CD8-positive, alpha-beta memory T cell (primary cell): ENCODE measurements around the gene SLC1A2. TPM values are rescaled to one million over a fixed set of nuclear protein-coding genes. Genes with fewer than 3 reads are reported as not detected.

Experiments
- CTCF ChIA-PET: fragments of 350-600 bp; sonication (Branson Sonifier 250); formaldehyde crosslinking; loops from one replicate; lab custom pipeline; 2021; ENCODE audit warnings: antibody characterized with exemption; lab: Charles Lee
- POLR2A ChIA-PET: fragments of 350-600 bp; sonication (Branson Sonifier 250); formaldehyde crosslinking; loops from one replicate; lab custom pipeline; 2021; ENCODE audit warnings: antibody characterized with exemption; lab: Charles Lee
- DNase-seq, 5 donors: peaks; one replicate each; pipeline versions ENCODE4 v3.0.0 to v3.0.0-alpha.2; 2020 to 2022; ENCODE audit warnings: mixed read lengths in 1 of 5
- H3K27ac ChIP-seq: one replicate; pipeline ENCODE4 v1.7.0; 2013; ENCODE audit warnings: low read depth, mild to moderate bottlenecking, low read length, moderate library complexity
- H3K27me3 ChIP-seq: 2 replicates; pipeline ENCODE4 v1.7.0; 2013; ENCODE audit warnings: low read length, mild to moderate bottlenecking; ENCODE audit not compliant: insufficient read depth, poor library complexity, severe bottlenecking
- H3K36me3 ChIP-seq: 2 replicates; pipeline ENCODE4 v1.7.0; 2013; ENCODE audit warnings: mild to moderate bottlenecking, low read length, moderate library complexity; ENCODE audit not compliant: insufficient read depth
- H3K4me1 ChIP-seq: 2 replicates; pipeline ENCODE4 v1.7.0; 2013; ENCODE audit warnings: mild to moderate bottlenecking, low read length, moderate library complexity; ENCODE audit not compliant: insufficient read depth
- H3K4me3 ChIP-seq: 2 replicates; pipeline ENCODE4 v1.7.0; 2013; ENCODE audit warnings: mild to moderate bottlenecking, low read length
- H3K9me3 ChIP-seq: 2 replicates; pipeline ENCODE4 v1.7.0; 2013; ENCODE audit warnings: mild to moderate bottlenecking, low read length
- H3K27ac Mint-ChIP-seq, 8 donors: one replicate each; pipeline ENCODE4 v1.8.0; 2020 to 2021; ENCODE audit warnings: mixed read lengths in 8 of 8, mild to moderate bottlenecking in 6 of 8, inconsistent platforms in 3 of 8, moderate library complexity in 3 of 8
- H3K27me3 Mint-ChIP-seq, 2 donors: one replicate each; pipeline ENCODE4 v1.8.0; 2020 to 2021; ENCODE audit warnings: mixed read lengths in 2 of 2, mild to moderate bottlenecking in 1 of 2, moderate library complexity in 1 of 2
- H3K36me3 Mint-ChIP-seq, 3 donors: one replicate each; pipeline ENCODE4 v1.8.0; 2020 to 2021; ENCODE audit warnings: mixed read lengths in 3 of 3, inconsistent platforms in 1 of 3, mild to moderate bottlenecking in 1 of 3
- H3K4me1 Mint-ChIP-seq, 3 donors: one replicate each; pipeline ENCODE4 v1.8.0; 2020 to 2021; ENCODE audit warnings: mixed read lengths in 3 of 3, inconsistent platforms in 1 of 3, mild to moderate bottlenecking in 1 of 3
- H3K4me3 Mint-ChIP-seq, 7 donors: one replicate each; pipeline ENCODE4 v1.8.0; 2020 to 2021; ENCODE audit warnings: mixed read lengths in 7 of 7, mild to moderate bottlenecking in 6 of 7, moderate library complexity in 4 of 7, inconsistent platforms in 2 of 7
- H3K9me3 Mint-ChIP-seq, 5 donors: one replicate each; pipeline ENCODE4 v1.8.0; 2020 to 2022; ENCODE audit warnings: mixed read lengths in 5 of 5, mild to moderate bottlenecking in 3 of 5, moderate library complexity in 2 of 5, inconsistent platforms in 1 of 5
- polyA plus RNA-seq: library from polyadenylated mRNA; unstranded; fragments of 300-500 nt; fragmentation: Illumina TruSeq; gene quantifications from one replicate; pipeline ENCODE4 v1.2.3, GENCODE V29; 2021
- total RNA-seq, 2 experiments: library from RNA; stranded (reverse); gene quantifications; one replicate each; pipeline ENCODE4 v1.2.3, GENCODE V29; 2021

SLC1A2 gene
- not detected for total RNA-seq
- polyA plus RNA-seq, result 0.03 TPM

GRCh38 chr11:35419184-35419829, at the start of gene SLC1A2:
Gene SLC1A2 (minus strand): TSS chr11:35419558. CDS start chr11:35418966, 592 bp downstream.
- H3K27me3 Mint-ChIP-seq, result peaks cover 58 to 85% of the 10 kb centered on the region in 2 donors
- H3K4me1 Mint-ChIP-seq, result peaks cover 11 to 19% (median 13%) of the 10 kb centered on the region in 3 donors
- H3K27me3 ChIP-seq, result peaks cover 39% of the 10 kb centered on the region
- no peaks in the 10 kb centered on the region for H3K9me3 Mint-ChIP-seq
- H3K9me3 ChIP-seq, result no peaks in the 10 kb centered on the region
- no peak within 1 kb of the TSS for H3K27ac ChIP-seq
- no peaks in the 10 kb centered on the region for H3K4me1 ChIP-seq
- peak within 1 kb of the TSS in 6 of 7 donors; percentile 52 to 76 (median 58) for H3K4me3 Mint-ChIP-seq
- CTCF ChIA-PET, result no interaction called here
- POLR2A ChIA-PET, result no interaction called here
- DNase-seq, result no peak
- no peak within 1 kb of the TSS for H3K4me3 ChIP-seq
- H3K27ac Mint-ChIP-seq, result no peak within 1 kb of the TSS
- no peaks in the 10 kb centered on the region for H3K36me3 Mint-ChIP-seq
- H3K36me3 ChIP-seq, result no peaks in the 10 kb centered on the region

GRCh38 chr11:35466058-35466457, 46.7 kb upstream of the SLC1A2 start:
- Histone ChIP-seq H3K4me1 (no peaks in the 10 kb centered on the region), H3K27me3 (no peaks in the 10 kb centered on the region), H3K36me3 (no peaks in the 10 kb centered on the region), H3K4me3 (no peak overlapping the region), H3K9me3 (no peaks in the 10 kb centered on the region), H3K27ac (no peak overlapping the region)
- no peak for DNase-seq
- CTCF ChIA-PET, result no interaction called here
- H3K27me3 Mint-ChIP-seq, result peaks cover 14 to 74% of the 10 kb centered on the region in 2 donors
- POLR2A ChIA-PET, result no interaction called here
- H3K4me1 Mint-ChIP-seq, result no peaks in the 10 kb centered on the region
- peak overlapping the region in 1 of 8 donors; percentile 7 for H3K27ac Mint-ChIP-seq
- no peaks in the 10 kb centered on the region for H3K9me3 Mint-ChIP-seq
- H3K4me3 Mint-ChIP-seq, result no peak overlapping the region
- no peaks in the 10 kb centered on the region for H3K36me3 Mint-ChIP-seq

- Histone ChIP-seq H3K27ac (no peak overlapping the region), H3K36me3 (no peaks in the 10 kb centered on the region), H3K9me3 (no peaks in the 10 kb centered on the region), H3K27me3 (no peaks in the 10 kb centered on the region), H3K4me3 (no peak overlapping the region), H3K4me1 (no peaks in the 10 kb centered on the region)
- H3K4me1 Mint-ChIP-seq, result no peaks in the 10 kb centered on the region
- H3K4me3 Mint-ChIP-seq, result no peak overlapping the region
- CTCF ChIA-PET, result no interaction called here
- no peak for DNase-seq
- H3K36me3 Mint-ChIP-seq, result no peaks in the 10 kb centered on the region
- no peak overlapping the region for H3K27ac Mint-ChIP-seq
- POLR2A ChIA-PET, result no interaction called here
- H3K27me3 Mint-ChIP-seq, result peaks cover 11 to 71% of the 10 kb centered on the region in 2 donors
- H3K9me3 Mint-ChIP-seq, result no peaks in the 10 kb centered on the region
These were observed 45.0 kb upstream of the SLC1A2 start for GRCh38 chr11:35464308-35464707.

- Mint-ChIP-seq H3K4me1 (no peaks in the 10 kb centered on the region), H3K27me3 (peaks cover 10 to 70% of the 10 kb centered on the region in 2 donors), H3K4me3 (no peak overlapping the region), H3K27ac (no peak overlapping the region), H3K36me3 (no peaks in the 10 kb centered on the region), H3K9me3 (no peaks in the 10 kb centered on the region)
- Histone ChIP-seq H3K4me1 (no peaks in the 10 kb centered on the region), H3K27ac (no peak overlapping the region), H3K9me3 (no peaks in the 10 kb centered on the region), H3K36me3 (no peaks in the 10 kb centered on the region), H3K27me3 (no peaks in the 10 kb centered on the region), H3K4me3 (no peak overlapping the region)
- POLR2A ChIA-PET, result no interaction called here
- CTCF ChIA-PET, result no interaction called here
- no peak for DNase-seq
These were observed 44.0 kb upstream of the SLC1A2 start for GRCh38 chr11:35463331-35463751.

GRCh38 chr11:35461917-35462538, 42.7 kb upstream of the SLC1A2 start:
- ChIA-PET CTCF (no interaction called here), POLR2A (no interaction called here)
- H3K9me3 ChIP-seq, result no peaks in the 10 kb centered on the region
- no peaks in the 10 kb centered on the region for H3K27me3 ChIP-seq
- no peak for DNase-seq
- Mint-ChIP-seq H3K9me3 (no peaks in the 10 kb centered on the region), H3K27ac (no peak overlapping the region), H3K4me1 (no peaks in the 10 kb centered on the region), H3K36me3 (no peaks in the 10 kb centered on the region), H3K27me3 (peaks cover 10 to 63% of the 10 kb centered on the region in 2 donors), H3K4me3 (no peak overlapping the region)
- H3K4me3 ChIP-seq, result no peak overlapping the region
- no peak overlapping the region for H3K27ac ChIP-seq
- no peaks in the 10 kb centered on the region for H3K4me1 ChIP-seq
- H3K36me3 ChIP-seq, result no peaks in the 10 kb centered on the region

GRCh38 chr11:35459489-35459888, 40.1 kb upstream of the SLC1A2 start:
- Mint-ChIP-seq H3K36me3 (no peaks in the 10 kb centered on the region), H3K27ac (no peak overlapping the region), H3K4me3 (no peak overlapping the region), H3K9me3 (no peaks in the 10 kb centered on the region), H3K27me3 (peaks cover 9 to 53% of the 10 kb centered on the region in 2 donors), H3K4me1 (no peaks in the 10 kb centered on the region)
- no peaks in the 10 kb centered on the region for H3K4me1 ChIP-seq
- CTCF ChIA-PET, result no interaction called here
- no peaks in the 10 kb centered on the region for H3K27me3 ChIP-seq
- no peaks in the 10 kb centered on the region for H3K36me3 ChIP-seq
- POLR2A ChIA-PET, result no interaction called here
- no peak for DNase-seq
- H3K4me3 ChIP-seq, result no peak overlapping the region
- no peaks in the 10 kb centered on the region for H3K9me3 ChIP-seq
- no peak overlapping the region for H3K27ac ChIP-seq

GRCh38 chr11:35458846-35459245, 39.5 kb upstream of the SLC1A2 start:
- CTCF ChIA-PET, result interaction anchor here (1.0 kb wide), 1 partner anchor 23 kb away, joined by 3 read pairs; no protein-coding TSS in a partner anchor
- peaks cover 6 to 55% of the 10 kb centered on the region in 2 donors for H3K27me3 Mint-ChIP-seq

GRCh38 chr11:35454362-35454761, 35.0 kb upstream of the SLC1A2 start:
- Mint-ChIP-seq H3K4me3 (no peak overlapping the region), H3K9me3 (peaks cover 0 to 7% (median 0%) of the 10 kb centered on the region in 5 donors), H3K27me3 (peaks cover 5 to 54% of the 10 kb centered on the region in 2 donors), H3K27ac (no peak overlapping the region), H3K36me3 (no peaks in the 10 kb centered on the region), H3K4me1 (no peaks in the 10 kb centered on the region)
- Histone ChIP-seq H3K9me3 (no peaks in the 10 kb centered on the region), H3K27ac (no peak overlapping the region), H3K4me3 (no peak overlapping the region), H3K27me3 (no peaks in the 10 kb centered on the region), H3K4me1 (no peaks in the 10 kb centered on the region), H3K36me3 (no peaks in the 10 kb centered on the region)
- CTCF ChIA-PET, result no interaction called here
- no peak for DNase-seq
- POLR2A ChIA-PET, result no interaction called here

More at GRCh38 chr11:35458846-35459245, 39.5 kb upstream of the SLC1A2 start:
- H3K36me3 Mint-ChIP-seq, result no peaks in the 10 kb centered on the region
- no peaks in the 10 kb centered on the region for H3K9me3 Mint-ChIP-seq
- no peak overlapping the region for H3K4me3 Mint-ChIP-seq
- no peaks in the 10 kb centered on the region for H3K36me3 ChIP-seq
- no peaks in the 10 kb centered on the region for H3K4me1 ChIP-seq
- POLR2A ChIA-PET, result no interaction called here
- H3K27me3 ChIP-seq, result no peaks in the 10 kb centered on the region
- H3K27ac Mint-ChIP-seq, result no peak overlapping the region
- H3K27ac ChIP-seq, result no peak overlapping the region
- no peak for DNase-seq
- H3K9me3 ChIP-seq, result no peaks in the 10 kb centered on the region
- H3K4me3 ChIP-seq, result no peak overlapping the region
- no peaks in the 10 kb centered on the region for H3K4me1 Mint-ChIP-seq
